OCI-LY7 (cell line): Measurements from ENCODE around the gene TPST2. TPM values are rescaled to one million over a fixed set of nuclear protein-coding genes. Genes with fewer than 3 reads are reported as not detected.

Source experiments
- microRNA-seq: library from miRNA; unstranded; fragments of <30 nt; microRNA quantifications from one replicate; pipeline ENCODE4 v1.2.0, GENCODE V29; 2022; ENCODE audit warnings: borderline replicate concordance
- small RNA-seq: library from RNA; depleted of rRNA; stranded (forward); fragments of <200 nt; gene quantifications from one replicate; pipeline ENCODE3, GENCODE V24; 2014
- total RNA-seq, 2 experiments: library from RNA; depleted of rRNA in 1 of 2; stranded (reverse); fragments of >200 nt in 1 of 2; shearing (Covaris generic) in 1 of 2; gene quantifications; 2 replicates each; pipeline ENCODE4 v1.2.3, GENCODE V29; 2014 to 2022

The TPST2 gene
- total RNA-seq, 2 experiments from 2014 or later: 12.5 to 19.1 TPM

Small RNA genes within 50 kb of the gene (microRNA-seq; reads per million reads assigned to microRNA genes)
- gene MIR548J: 6.1 reads per million

Small RNA genes within 50 kb of the gene (small RNA-seq; reads per million reads assigned to genes)
- not detected for gene MIR548J

Other genes starting within 250 kb of the TPST2 start
- 5.8 and 6.5 TPM in 2 replicates for gene ASPHD2, start 160.9 kb downstream of the TPST2 start, total RNA-seq (2014; rRNA removed; shearing (Covaris generic))
- 5.5 and 6.1 TPM in 2 replicates for gene ASPHD2, start 160.9 kb downstream of the TPST2 start, total RNA-seq (2022)
- gene HPS4, start 106.3 kb downstream of the TPST2 start, total RNA-seq (2014; rRNA removed; shearing (Covaris generic)): 64.8 and 77.4 TPM in 2 replicates
- gene HPS4, start 106.3 kb downstream of the TPST2 start, total RNA-seq (2022): 89.6 and 107 TPM in 2 replicates
- gene SRRD, start 106.3 kb downstream of the TPST2 start, total RNA-seq (2014; rRNA removed; shearing (Covaris generic)): 20.7 and 23.1 TPM in 2 replicates
- gene SRRD, start 106.3 kb downstream of the TPST2 start, total RNA-seq (2022): 33.0 and 36.6 TPM in 2 replicates
- gene TFIP11, start 77.7 kb downstream of the TPST2 start, total RNA-seq (2014; rRNA removed; shearing (Covaris generic)): 39.6 and 45.2 TPM in 2 replicates
- gene TFIP11, start 77.7 kb downstream of the TPST2 start, total RNA-seq (2022): 52.3 and 54.5 TPM in 2 replicates
- gene CRYBB1, start 27.9 kb upstream of the TPST2 start, total RNA-seq (2014; rRNA removed; shearing (Covaris generic)): 0.21 and 0.35 TPM in 2 replicates
- 0.61 TPM in 1 of 2 replicates, not detected in the other for gene CRYBB1, start 27.9 kb upstream of the TPST2 start, total RNA-seq (2022)
- 3.2 TPM in 1 of 2 replicates, not detected in the other for gene CRYBA4, start 31.8 kb upstream of the TPST2 start, total RNA-seq (2014; rRNA removed; shearing (Covaris generic))
- gene CRYBA4, start 31.8 kb upstream of the TPST2 start, total RNA-seq (2022): 1.3 TPM in 1 of 2 replicates, not detected in the other
- 8.7 and 11.8 TPM in 2 replicates for gene MIAT, start 67.5 kb upstream of the TPST2 start, total RNA-seq (2014; rRNA removed; shearing (Covaris generic))
- 4.1 and 5.2 TPM in 2 replicates for gene MIAT, start 67.5 kb upstream of the TPST2 start, total RNA-seq (2022)